H9 (cell line): ENCODE data around the gene EPB41L5. TPM values are rescaled to one million over a fixed set of nuclear protein-coding genes. Genes with fewer than 3 reads are reported as not detected.

Experiments
- DNase-seq: peaks from one replicate; pipeline ENCODE4 v3.0.0-alpha.2; 2017
- H2AFZ ChIP-seq: one replicate; pipeline ENCODE4 v1.6.1; 2013; ENCODE audit warnings: mild to moderate bottlenecking, low read length, control low read depth, moderate library complexity
- H2AK5ac ChIP-seq: 2 replicates; pipeline ENCODE4 v1.6.1; 2013; ENCODE audit warnings: low read length, control low read depth, mixed read lengths; ENCODE audit not compliant: insufficient read length
- H2BK120ac ChIP-seq: one replicate; pipeline ENCODE4 v1.6.1; 2013; ENCODE audit warnings: low read depth, mild to moderate bottlenecking, low read length, control low read depth, inconsistent platforms; ENCODE audit not compliant: poor library complexity, severe bottlenecking
- H2BK12ac ChIP-seq: 2 replicates; pipeline ENCODE4 v1.6.1; 2013; ENCODE audit warnings: low read length, control low read depth, mixed read lengths, low read depth; ENCODE audit not compliant: insufficient read length
- H2BK15ac ChIP-seq: 2 replicates; pipeline ENCODE4 v1.6.1; 2013; ENCODE audit warnings: low read depth, low read length, control low read depth
- H2BK20ac ChIP-seq: one replicate; pipeline ENCODE4 v1.6.1; 2013; ENCODE audit warnings: low read depth, mild to moderate bottlenecking, low read length, control low read depth, inconsistent platforms; ENCODE audit not compliant: poor library complexity, severe bottlenecking
- H2BK5ac ChIP-seq: 2 replicates; pipeline ENCODE4 v1.6.1; 2013; ENCODE audit warnings: low read length, control low read depth, mixed read lengths; ENCODE audit not compliant: insufficient read length
- H3K14ac ChIP-seq: 2 replicates; pipeline ENCODE4 v1.6.1; 2013; ENCODE audit warnings: low read length, control low read depth; ENCODE audit not compliant: insufficient read depth
- H3K18ac ChIP-seq: 2 replicates; pipeline ENCODE4 v1.6.1; 2013; ENCODE audit warnings: low read depth, mild to moderate bottlenecking, mixed read lengths, low read length, control low read depth; ENCODE audit not compliant: insufficient read length
- H3K23ac ChIP-seq: 2 replicates; pipeline ENCODE4 v1.6.1; 2013; ENCODE audit warnings: low read length, control low read depth, mixed read lengths, low read depth; ENCODE audit not compliant: insufficient read length
- H3K23me2 ChIP-seq: 2 replicates; pipeline ENCODE4 v1.6.1; 2013; ENCODE audit warnings: low read depth, mild to moderate bottlenecking, mixed read lengths, low read length, control low read depth; ENCODE audit not compliant: insufficient read length, poor library complexity, severe bottlenecking
- H3K27ac ChIP-seq: 2 replicates; pipeline ENCODE4 v1.5.1; 2013; ENCODE audit warnings: low read length, control low read depth, mixed read lengths, low read depth; ENCODE audit not compliant: insufficient read length
- H3K27me3 ChIP-seq: 2 replicates; pipeline ENCODE4 v1.6.1; 2013; ENCODE audit warnings: low read length, control low read depth, inconsistent platforms; ENCODE audit not compliant: insufficient read depth
- H3K4ac ChIP-seq: 2 replicates; pipeline ENCODE4 v1.6.1; 2013; ENCODE audit warnings: low read depth, mild to moderate bottlenecking, control low read depth, inconsistent platforms, low read length, moderate library complexity
- H3K4me1 ChIP-seq: 2 replicates; pipeline ENCODE4 v1.6.1; 2013; ENCODE audit warnings: low read length, control low read depth, inconsistent platforms; ENCODE audit not compliant: insufficient read depth
- H3K4me2 ChIP-seq: 2 replicates; pipeline ENCODE4 v1.6.1; 2013; ENCODE audit warnings: low read length, control low read depth, mixed read lengths; ENCODE audit not compliant: insufficient read length, insufficient read depth
- H3K56ac ChIP-seq: 2 replicates; pipeline ENCODE4 v1.6.1; 2013; ENCODE audit warnings: low read depth, mild to moderate bottlenecking, mixed read lengths, low read length, control low read depth; ENCODE audit not compliant: insufficient read length
- H3K79me1 ChIP-seq: 2 replicates; pipeline ENCODE4 v1.6.1; 2013; ENCODE audit warnings: low read depth, mild to moderate bottlenecking, moderate library complexity, low read length, control low read depth, inconsistent platforms; ENCODE audit not compliant: insufficient read depth, poor library complexity, severe bottlenecking
- H3K79me2 ChIP-seq: 2 replicates; pipeline ENCODE4 v1.6.1; 2013; ENCODE audit warnings: low read length, control low read depth, inconsistent platforms; ENCODE audit not compliant: insufficient read depth
- H3K9ac ChIP-seq: 2 replicates; pipeline ENCODE4 v1.6.1; 2013; ENCODE audit warnings: low read length, control low read depth, mixed read lengths; ENCODE audit not compliant: insufficient read length; ENCODE audit errors: extremely low read depth
- H3K9me3 ChIP-seq: one replicate; pipeline ENCODE4 v1.6.1; 2013; ENCODE audit warnings: low read depth, low read length, inconsistent platforms; ENCODE audit not compliant: control insufficient read depth
- H3T11ph ChIP-seq: one replicate; pipeline ENCODE4 v1.6.1; 2013; ENCODE audit warnings: mild to moderate bottlenecking, low read length, control low read depth, inconsistent platforms
- H4K20me1 ChIP-seq: one replicate; pipeline ENCODE4 v1.6.1; 2013; ENCODE audit not compliant: control insufficient read depth, insufficient read length, insufficient read depth
- H4K5ac ChIP-seq: 2 replicates; pipeline ENCODE4 v1.6.1; 2013; ENCODE audit warnings: low read depth, mild to moderate bottlenecking, mixed read lengths, low read length, control low read depth; ENCODE audit not compliant: insufficient read length
- H4K8ac ChIP-seq: replicated peaks from 2 replicates; pipeline ENCODE4 v1.6.1; 2013; ENCODE audit warnings: low read length, control low read depth, mixed read lengths, low read depth; ENCODE audit not compliant: insufficient read length
- H4K91ac ChIP-seq: 2 replicates; pipeline ENCODE4 v1.6.1; 2013; ENCODE audit warnings: low read depth, mild to moderate bottlenecking, moderate library complexity, mixed read lengths, low read length, control low read depth; ENCODE audit not compliant: insufficient read length
- H3K27ac Mint-ChIP-seq, 3 experiments: 2 replicates in 2 of 3; 3 replicates in 1 of 3; pipeline ENCODE4 v1.8.0; 2020 to 2021; ENCODE audit warnings: mixed read lengths in 3 of 3, mild to moderate bottlenecking in 1 of 3, moderate library complexity in 1 of 3
- H3K27me3 Mint-ChIP-seq: 2 replicates; pipeline ENCODE4 v1.8.0; 2021; ENCODE audit warnings: low read depth, mild to moderate bottlenecking, moderate library complexity, mixed read lengths
- H3K36me3 Mint-ChIP-seq, 3 experiments: 2 replicates in 2 of 3; 3 replicates in 1 of 3; pipeline ENCODE4 v1.8.0; 2020 to 2021; ENCODE audit warnings: low read depth in 3 of 3, mixed read lengths in 3 of 3; ENCODE audit not compliant: insufficient read depth in 1 of 3
- H3K4me1 Mint-ChIP-seq, 2 experiments: 2 replicates each; pipeline ENCODE4 v1.8.0; 2020; ENCODE audit warnings: mixed read lengths in 2 of 2
- H3K4me3 Mint-ChIP-seq, 2 experiments: 2 replicates in 1 of 2; 3 replicates in 1 of 2; pipeline ENCODE4 v1.8.0; 2020 to 2021; ENCODE audit warnings: mild to moderate bottlenecking in 2 of 2, mixed read lengths in 2 of 2, moderate library complexity in 1 of 2
- H3K9me3 Mint-ChIP-seq, 2 experiments: 2 replicates in 1 of 2; 3 replicates in 1 of 2; pipeline ENCODE4 v1.8.0; 2020; ENCODE audit warnings: mild to moderate bottlenecking in 2 of 2, mixed read lengths in 2 of 2, moderate library complexity in 1 of 2
- WGBS: extraction: QIAGEN DNeasy Blood & Tissue Kit; methylation state at CpG from one replicate; pipeline ENCODE4 v1.1.7; 2013; ENCODE audit warnings: missing lambda C conversion rate, low lambda C conversion rate, mixed read lengths; ENCODE audit not compliant: insufficient read length; ENCODE audit errors: extremely low coverage; 5-methylcytosine and 5-hydroxymethylcytosine counted together
- total RNA-seq: library from RNA; stranded (reverse); gene quantifications from 2 replicates; pipeline ENCODE4 v1.2.1, GENCODE V29; 2021
- TF ChIP-seq, protein P1 (sequence below): fragments of 200-600 bp; sonication (generic); conservative IDR thresholded peaks from 3 replicates; pipeline ENCODE4 v1.8.0; 2021; ENCODE audit warnings: antibody characterized with exemption, mild to moderate bottlenecking

EPB41L5 gene
- total RNA-seq, 1 experiment from 2014 or later: 40.4 TPM

DNA sequence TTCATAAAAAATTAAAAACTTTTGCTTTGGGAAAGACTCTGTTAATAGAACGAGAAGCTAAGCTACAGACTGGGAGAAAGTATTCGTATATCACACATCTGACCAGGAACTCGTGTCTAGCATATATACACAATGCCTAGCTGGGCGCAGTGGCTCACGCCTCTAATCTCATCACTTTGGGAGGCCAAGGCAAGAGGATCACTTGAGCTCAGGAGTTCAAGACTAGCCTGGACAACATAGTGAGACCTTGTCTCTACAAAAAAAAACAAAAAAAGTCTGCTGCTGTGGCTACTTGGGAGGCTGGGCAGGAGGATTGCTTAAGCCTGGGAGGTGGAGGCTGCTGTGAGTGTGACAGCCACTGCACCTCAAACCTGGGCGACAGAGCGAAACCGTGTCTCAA, 46.6 kb downstream of the EPB41L5 start:
- H2BK5ac ChIP-seq: no peak overlapping the region
- H3K4me2 ChIP-seq: no peak overlapping the region
- Mint-ChIP-seq H3K4me3 (no peak overlapping the region), H3K27me3 (no peaks in the 10 kb centered on the region), H3K4me1 (0 out of 4 replicates have a peak, but pooled peaks cover 0 to under 1% of the 10 kb centered on the region in 2 experiments), H3K27ac (no peak overlapping the region), H3K9me3 (peaks cover 4 to 5% of the 10 kb centered on the region in 2 experiments; a peak in 3 of 5 replicates), H3K36me3 (peaks cover 3 to 16% (median 6%) of the 10 kb centered on the region in 3 experiments; a peak in 4 of 7 replicates)
- H3K27ac ChIP-seq: no peak overlapping the region
- no peak overlapping the region for H3K23ac ChIP-seq
- H2AFZ ChIP-seq: no peak overlapping the region
- TF ChIP-seq, protein P1, sequence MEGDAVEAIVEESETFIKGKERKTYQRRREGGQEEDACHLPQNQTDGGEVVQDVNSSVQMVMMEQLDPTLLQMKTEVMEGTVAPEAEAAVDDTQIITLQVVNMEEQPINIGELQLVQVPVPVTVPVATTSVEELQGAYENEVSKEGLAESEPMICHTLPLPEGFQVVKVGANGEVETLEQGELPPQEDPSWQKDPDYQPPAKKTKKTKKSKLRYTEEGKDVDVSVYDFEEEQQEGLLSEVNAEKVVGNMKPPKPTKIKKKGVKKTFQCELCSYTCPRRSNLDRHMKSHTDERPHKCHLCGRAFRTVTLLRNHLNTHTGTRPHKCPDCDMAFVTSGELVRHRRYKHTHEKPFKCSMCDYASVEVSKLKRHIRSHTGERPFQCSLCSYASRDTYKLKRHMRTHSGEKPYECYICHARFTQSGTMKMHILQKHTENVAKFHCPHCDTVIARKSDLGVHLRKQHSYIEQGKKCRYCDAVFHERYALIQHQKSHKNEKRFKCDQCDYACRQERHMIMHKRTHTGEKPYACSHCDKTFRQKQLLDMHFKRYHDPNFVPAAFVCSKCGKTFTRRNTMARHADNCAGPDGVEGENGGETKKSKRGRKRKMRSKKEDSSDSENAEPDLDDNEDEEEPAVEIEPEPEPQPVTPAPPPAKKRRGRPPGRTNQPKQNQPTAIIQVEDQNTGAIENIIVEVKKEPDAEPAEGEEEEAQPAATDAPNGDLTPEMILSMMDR: no peak
- no peaks in the 10 kb centered on the region for H3K23me2 ChIP-seq
- H4K8ac ChIP-seq: no peak overlapping the region
- no peak overlapping the region for H2BK12ac ChIP-seq
- H2BK120ac ChIP-seq: no peak overlapping the region
- no peak overlapping the region for H2AK5ac ChIP-seq
- H3K27me3 ChIP-seq: no peaks in the 10 kb centered on the region
- no CpG with 5 or more reads among the region's 8 CpGs for WGBS
- H2BK20ac ChIP-seq: no peak overlapping the region
- no peak overlapping the region for H3T11ph ChIP-seq
- H3K9ac ChIP-seq: no peak overlapping the region
- H3K14ac ChIP-seq: no peak overlapping the region
- no peaks in the 10 kb centered on the region for H3K4me1 ChIP-seq
- H4K91ac ChIP-seq: no peak overlapping the region
- peaks cover 2% of the 10 kb centered on the region for H3K79me1 ChIP-seq
- no peaks in the 10 kb centered on the region; the same call in 1 of the 2 replicates for H3K79me2 ChIP-seq
- no peaks in the 10 kb centered on the region for H4K20me1 ChIP-seq
- no peak overlapping the region for H3K56ac ChIP-seq
- H3K18ac ChIP-seq: no peak overlapping the region
- no peak overlapping the region for H2BK15ac ChIP-seq
- H3K9me3 ChIP-seq: no peaks in the 10 kb centered on the region
- no peak overlapping the region for H4K5ac ChIP-seq
- H3K4ac ChIP-seq: no peak overlapping the region
- no peak for DNase-seq
